Suprapubic skin (tissue), 4 donors: ENCODE results near the gene MRAS.

ENCODE experiments used
- EP300 ChIP-seq: sonication (generic); formaldehyde crosslinking; IDR thresholded peaks from one replicate; pipeline ENCODE4 v1.6.1; 2017; ENCODE audit warnings: antibody characterized with exemption
- POLR2A ChIP-seq, 2 donors: fragments of 450-650 bp; IDR thresholded peaks; one replicate each; pipeline ENCODE4 v1.6.1; 2017; ENCODE audit warnings: antibody characterized with exemption in 2 of 2, mild to moderate bottlenecking in 2 of 2, moderate library complexity in 2 of 2
- POLR2AphosphoS5 ChIP-seq, 3 donors: sonication (generic); formaldehyde crosslinking; IDR thresholded peaks; one replicate each; pipeline ENCODE4 v1.6.1; 2017; ENCODE audit warnings: antibody characterized with exemption in 3 of 3
- TF ChIP-seq, protein P1 (sequence below), 2 donors: fragments of 200-600 bp in 1 of 2; fragments of 450-650 bp in 1 of 2; sonication (generic) in 1 of 2; IDR thresholded peaks; one replicate each; pipeline ENCODE4 v1.5.1; 2016 to 2019; ENCODE audit warnings: antibody characterized with exemption in 2 of 2, mild to moderate bottlenecking in 1 of 2, moderate library complexity in 1 of 2

DNA sequence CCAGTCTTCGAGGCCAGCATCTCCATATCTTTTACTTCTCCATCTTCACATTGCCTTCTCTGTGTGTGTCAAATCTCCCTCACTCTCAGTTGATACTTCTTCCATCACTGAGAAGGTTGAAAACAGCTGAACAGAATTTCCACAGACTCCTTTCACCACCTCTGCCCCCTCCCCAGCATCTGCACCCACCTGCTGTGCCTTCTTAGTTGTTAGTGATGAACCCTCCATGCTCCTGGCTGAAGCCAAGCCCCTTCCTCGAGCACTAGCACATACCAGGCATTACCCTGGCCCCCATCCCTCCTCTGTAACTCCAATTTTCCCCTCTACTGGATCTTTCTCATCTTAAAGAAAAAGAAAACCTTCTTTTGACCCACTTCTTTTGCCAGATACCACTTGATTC is 58.2 kb downstream of the MRAS start:
- no peak for TF ChIP-seq POLR2A (IDR thresholded peaks at IDR 0.05)
- TF ChIP-seq, protein P1, sequence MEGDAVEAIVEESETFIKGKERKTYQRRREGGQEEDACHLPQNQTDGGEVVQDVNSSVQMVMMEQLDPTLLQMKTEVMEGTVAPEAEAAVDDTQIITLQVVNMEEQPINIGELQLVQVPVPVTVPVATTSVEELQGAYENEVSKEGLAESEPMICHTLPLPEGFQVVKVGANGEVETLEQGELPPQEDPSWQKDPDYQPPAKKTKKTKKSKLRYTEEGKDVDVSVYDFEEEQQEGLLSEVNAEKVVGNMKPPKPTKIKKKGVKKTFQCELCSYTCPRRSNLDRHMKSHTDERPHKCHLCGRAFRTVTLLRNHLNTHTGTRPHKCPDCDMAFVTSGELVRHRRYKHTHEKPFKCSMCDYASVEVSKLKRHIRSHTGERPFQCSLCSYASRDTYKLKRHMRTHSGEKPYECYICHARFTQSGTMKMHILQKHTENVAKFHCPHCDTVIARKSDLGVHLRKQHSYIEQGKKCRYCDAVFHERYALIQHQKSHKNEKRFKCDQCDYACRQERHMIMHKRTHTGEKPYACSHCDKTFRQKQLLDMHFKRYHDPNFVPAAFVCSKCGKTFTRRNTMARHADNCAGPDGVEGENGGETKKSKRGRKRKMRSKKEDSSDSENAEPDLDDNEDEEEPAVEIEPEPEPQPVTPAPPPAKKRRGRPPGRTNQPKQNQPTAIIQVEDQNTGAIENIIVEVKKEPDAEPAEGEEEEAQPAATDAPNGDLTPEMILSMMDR (IDR thresholded peaks at IDR 0.05) = no peak
- TF ChIP-seq EP300 = no peak
- TF ChIP-seq POLR2AphosphoS5 (IDR thresholded peaks at IDR 0.05) = no peak
